ENCODE measurements around the gene MPPED2. TPM values are rescaled to one million over a fixed set of nuclear protein-coding genes. Genes with fewer than 3 reads are reported as not detected.

Gene MPPED2
- total and polyA plus RNA-seq, 10 of the 15 experiments (the other 5 are each of a cell fraction or from before 2014, with no cell fraction given): not detected

DNA sequence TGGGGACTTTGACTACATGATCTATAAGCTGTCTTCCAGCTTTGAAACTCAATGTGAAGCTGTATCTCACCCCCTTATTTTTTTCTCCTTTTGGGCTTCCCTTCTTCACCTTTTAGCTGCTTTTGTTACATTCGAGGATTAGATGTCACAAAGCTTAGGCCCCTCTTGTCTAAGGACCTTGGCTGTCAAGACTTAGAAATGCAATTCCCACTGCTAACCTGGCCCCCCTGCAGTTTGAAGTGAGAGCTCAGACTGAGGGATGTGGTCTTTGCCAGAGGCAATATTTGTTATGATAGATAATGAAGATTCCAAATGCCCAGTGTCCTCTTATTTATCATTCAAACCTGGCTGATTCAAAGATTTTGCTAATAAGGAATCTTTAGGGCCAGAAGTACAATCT is 135.0 kb downstream of the MPPED2 start:
- H3K27me3 ChIP-seq (replicated peaks in 1 of 2; ENCODE audit: control insufficient read depth in 2 of 2, insufficient read depth in 2 of 2, low read length in 1 of 2): peaks cover 1 to 2% of the 10 kb centered on the region in 2 experiments; a peak in 3 of 4 replicates
- H3K4me2 ChIP-seq (ENCODE audit: control insufficient read depth, insufficient read depth): no peak overlapping the region
- no peak for ATAC-seq
- H4K20me1 ChIP-seq (ENCODE audit: control insufficient read depth, insufficient read depth): no peaks in the 10 kb centered on the region
- no peak for FAIRE-seq
- no peaks in the 10 kb centered on the region for H3K36me3 ChIP-seq (ENCODE audit: control insufficient read depth in 2 of 2, insufficient read depth in 2 of 2, low read length in 1 of 2)
- no peaks in the 10 kb centered on the region for H3K4me1 ChIP-seq (ENCODE audit: control insufficient read depth, insufficient read depth, low read length)
- H3K9ac ChIP-seq (ENCODE audit: control insufficient read depth, insufficient read depth, low read length): no peak overlapping the region
- H3K4me3 ChIP-seq: no peak overlapping the region
- ChIA-PET CTCF (no interaction called here), POLR2A (interaction anchor here (0.9 kb wide), 1 partner anchor 93 kb away, joined by 3 read pairs; no protein-coding TSS in a partner anchor), SMC1A (ENCODE audit: uncharacterized antibody, unreplicated experiment) (interaction anchor here (0.8 to 1.7 kb wide), 2 partner anchors 13 to 25 kb away, joined by 3 read pairs; no protein-coding TSS in a partner anchor), RAD21 (ENCODE audit: unreplicated experiment) (no interaction called here)
- no peak overlapping the region for H2AFZ ChIP-seq (ENCODE audit: control insufficient read depth, low read depth, low read length)
- in situ Hi-C loops (cut with MboI): no loop called here
- WGBS (ENCODE audit: insufficient coverage, insufficient replicate concordance, low lambda C conversion rate, missing lambda C conversion rate): 0% methylated on average over 1 of the region's 1 CpG
- no peak for DNase-seq (ENCODE audit: low read depth, low spot score)
- intact Hi-C loops (cut with micrococcal nuclease; ENCODE audit: unreplicated experiment): no loop called here
- no peaks in the 10 kb centered on the region for H3K79me2 ChIP-seq (ENCODE audit: control insufficient read depth, insufficient read depth, low read length)
- no peak overlapping the region for H3K27ac ChIP-seq (ENCODE audit: control insufficient read depth, insufficient read depth)
- H3K9me3 ChIP-seq (replicated peaks; ENCODE audit: control insufficient read depth, insufficient read depth, low read length): no peaks in the 10 kb centered on the region
- no TSS peak for BruUV-seq (replicated peaks)
- TF ChIP-seq EGR1 (IDR thresholded peaks at IDR 0.05; ENCODE audit: borderline replicate concordance in 1 of 2, low read depth in 2 of 2, low read length in 2 of 2): no peak
- TF ChIP-seq LARP7 (IDR thresholded peaks at IDR 0.05): no peak
- TF ChIP-seq, protein P1, sequence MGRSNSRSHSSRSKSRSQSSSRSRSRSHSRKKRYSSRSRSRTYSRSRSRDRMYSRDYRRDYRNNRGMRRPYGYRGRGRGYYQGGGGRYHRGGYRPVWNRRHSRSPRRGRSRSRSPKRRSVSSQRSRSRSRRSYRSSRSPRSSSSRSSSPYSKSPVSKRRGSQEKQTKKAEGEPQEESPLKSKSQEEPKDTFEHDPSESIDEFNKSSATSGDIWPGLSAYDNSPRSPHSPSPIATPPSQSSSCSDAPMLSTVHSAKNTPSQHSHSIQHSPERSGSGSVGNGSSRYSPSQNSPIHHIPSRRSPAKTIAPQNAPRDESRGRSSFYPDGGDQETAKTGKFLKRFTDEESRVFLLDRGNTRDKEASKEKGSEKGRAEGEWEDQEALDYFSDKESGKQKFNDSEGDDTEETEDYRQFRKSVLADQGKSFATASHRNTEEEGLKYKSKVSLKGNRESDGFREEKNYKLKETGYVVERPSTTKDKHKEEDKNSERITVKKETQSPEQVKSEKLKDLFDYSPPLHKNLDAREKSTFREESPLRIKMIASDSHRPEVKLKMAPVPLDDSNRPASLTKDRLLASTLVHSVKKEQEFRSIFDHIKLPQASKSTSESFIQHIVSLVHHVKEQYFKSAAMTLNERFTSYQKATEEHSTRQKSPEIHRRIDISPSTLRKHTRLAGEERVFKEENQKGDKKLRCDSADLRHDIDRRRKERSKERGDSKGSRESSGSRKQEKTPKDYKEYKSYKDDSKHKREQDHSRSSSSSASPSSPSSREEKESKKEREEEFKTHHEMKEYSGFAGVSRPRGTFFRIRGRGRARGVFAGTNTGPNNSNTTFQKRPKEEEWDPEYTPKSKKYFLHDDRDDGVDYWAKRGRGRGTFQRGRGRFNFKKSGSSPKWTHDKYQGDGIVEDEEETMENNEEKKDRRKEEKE (IDR thresholded peaks at IDR 0.05): no peak
- TF ChIP-seq, protein P2, sequence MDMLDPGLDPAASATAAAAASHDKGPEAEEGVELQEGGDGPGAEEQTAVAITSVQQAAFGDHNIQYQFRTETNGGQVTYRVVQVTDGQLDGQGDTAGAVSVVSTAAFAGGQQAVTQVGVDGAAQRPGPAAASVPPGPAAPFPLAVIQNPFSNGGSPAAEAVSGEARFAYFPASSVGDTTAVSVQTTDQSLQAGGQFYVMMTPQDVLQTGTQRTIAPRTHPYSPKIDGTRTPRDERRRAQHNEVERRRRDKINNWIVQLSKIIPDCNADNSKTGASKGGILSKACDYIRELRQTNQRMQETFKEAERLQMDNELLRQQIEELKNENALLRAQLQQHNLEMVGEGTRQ (IDR thresholded peaks at IDR 0.05; ENCODE audit: borderline replicate concordance, low read depth, low read length): no peak
- TF ChIP-seq CEBPB (IDR thresholded peaks at IDR 0.05; ENCODE audit: borderline replicate concordance in 1 of 2, low read depth in 2 of 2, low read length in 2 of 2): no peak
- no peak for TF ChIP-seq SIX5 (IDR thresholded peaks at IDR 0.05; ENCODE audit: low read depth, low read length, severe bottlenecking)
- TF ChIP-seq, protein P3, sequence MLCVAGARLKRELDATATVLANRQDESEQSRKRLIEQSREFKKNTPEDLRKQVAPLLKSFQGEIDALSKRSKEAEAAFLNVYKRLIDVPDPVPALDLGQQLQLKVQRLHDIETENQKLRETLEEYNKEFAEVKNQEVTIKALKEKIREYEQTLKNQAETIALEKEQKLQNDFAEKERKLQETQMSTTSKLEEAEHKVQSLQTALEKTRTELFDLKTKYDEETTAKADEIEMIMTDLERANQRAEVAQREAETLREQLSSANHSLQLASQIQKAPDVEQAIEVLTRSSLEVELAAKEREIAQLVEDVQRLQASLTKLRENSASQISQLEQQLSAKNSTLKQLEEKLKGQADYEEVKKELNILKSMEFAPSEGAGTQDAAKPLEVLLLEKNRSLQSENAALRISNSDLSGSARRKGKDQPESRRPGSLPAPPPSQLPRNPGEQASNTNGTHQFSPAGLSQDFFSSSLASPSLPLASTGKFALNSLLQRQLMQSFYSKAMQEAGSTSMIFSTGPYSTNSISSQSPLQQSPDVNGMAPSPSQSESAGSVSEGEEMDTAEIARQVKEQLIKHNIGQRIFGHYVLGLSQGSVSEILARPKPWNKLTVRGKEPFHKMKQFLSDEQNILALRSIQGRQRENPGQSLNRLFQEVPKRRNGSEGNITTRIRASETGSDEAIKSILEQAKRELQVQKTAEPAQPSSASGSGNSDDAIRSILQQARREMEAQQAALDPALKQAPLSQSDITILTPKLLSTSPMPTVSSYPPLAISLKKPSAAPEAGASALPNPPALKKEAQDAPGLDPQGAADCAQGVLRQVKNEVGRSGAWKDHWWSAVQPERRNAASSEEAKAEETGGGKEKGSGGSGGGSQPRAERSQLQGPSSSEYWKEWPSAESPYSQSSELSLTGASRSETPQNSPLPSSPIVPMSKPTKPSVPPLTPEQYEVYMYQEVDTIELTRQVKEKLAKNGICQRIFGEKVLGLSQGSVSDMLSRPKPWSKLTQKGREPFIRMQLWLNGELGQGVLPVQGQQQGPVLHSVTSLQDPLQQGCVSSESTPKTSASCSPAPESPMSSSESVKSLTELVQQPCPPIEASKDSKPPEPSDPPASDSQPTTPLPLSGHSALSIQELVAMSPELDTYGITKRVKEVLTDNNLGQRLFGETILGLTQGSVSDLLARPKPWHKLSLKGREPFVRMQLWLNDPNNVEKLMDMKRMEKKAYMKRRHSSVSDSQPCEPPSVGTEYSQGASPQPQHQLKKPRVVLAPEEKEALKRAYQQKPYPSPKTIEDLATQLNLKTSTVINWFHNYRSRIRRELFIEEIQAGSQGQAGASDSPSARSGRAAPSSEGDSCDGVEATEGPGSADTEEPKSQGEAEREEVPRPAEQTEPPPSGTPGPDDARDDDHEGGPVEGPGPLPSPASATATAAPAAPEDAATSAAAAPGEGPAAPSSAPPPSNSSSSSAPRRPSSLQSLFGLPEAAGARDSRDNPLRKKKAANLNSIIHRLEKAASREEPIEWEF (IDR thresholded peaks at IDR 0.05; ENCODE audit: insufficient replicate concordance, low read depth, low read length): no peak
- TF ChIP-seq, protein P4, sequence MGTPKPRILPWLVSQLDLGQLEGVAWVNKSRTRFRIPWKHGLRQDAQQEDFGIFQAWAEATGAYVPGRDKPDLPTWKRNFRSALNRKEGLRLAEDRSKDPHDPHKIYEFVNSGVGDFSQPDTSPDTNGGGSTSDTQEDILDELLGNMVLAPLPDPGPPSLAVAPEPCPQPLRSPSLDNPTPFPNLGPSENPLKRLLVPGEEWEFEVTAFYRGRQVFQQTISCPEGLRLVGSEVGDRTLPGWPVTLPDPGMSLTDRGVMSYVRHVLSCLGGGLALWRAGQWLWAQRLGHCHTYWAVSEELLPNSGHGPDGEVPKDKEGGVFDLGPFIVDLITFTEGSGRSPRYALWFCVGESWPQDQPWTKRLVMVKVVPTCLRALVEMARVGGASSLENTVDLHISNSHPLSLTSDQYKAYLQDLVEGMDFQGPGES (IDR thresholded peaks at IDR 0.05): no peak
- no peak for TF ChIP-seq HDGF (IDR thresholded peaks at IDR 0.05)
- TF ChIP-seq NBN (IDR thresholded peaks at IDR 0.05): no peak
- TF ChIP-seq NR2C2 (IDR thresholded peaks at IDR 0.05; ENCODE audit: borderline replicate concordance, control insufficient read depth, insufficient read length, low read depth): no peak
- TF ChIP-seq KDM1A (IDR thresholded peaks at IDR 0.05; ENCODE audit: borderline replicate concordance): no peak
- TF ChIP-seq POLR2AphosphoS2 (IDR thresholded peaks at IDR 0.05; ENCODE audit: low read depth, low read length): no peak
- no peak for TF ChIP-seq FOXK2 (IDR thresholded peaks at IDR 0.05)
- TF ChIP-seq EED (IDR thresholded peaks at IDR 0.05; ENCODE audit: low read depth): no peak

Data from GM12878 (cell line).